Body of pancreas (tissue), 4 donors: ENCODE measurements around the gene SLC16A5. TPM values are rescaled to one million over a fixed set of nuclear protein-coding genes. Genes with fewer than 3 reads are reported as not detected.

Experiments
- ATAC-seq: fragments of 150-250 bp; one replicate; pipeline ENCODE4 v1.9.1; 2016
- DNase-seq, 4 donors: peaks; one replicate each; pipeline ENCODE4 v3.0.0-alpha.2; 2019
- H3K27ac ChIP-seq, 4 donors: fragments of 200-600 bp; sonication (generic); 1 replicate in 3 of 4; 2 replicates in 1 of 4; pipeline versions ENCODE4 v1.5.1 to v1.6.1; 2016 to 2019; ENCODE audit warnings: mild to moderate bottlenecking in 1 of 4, mixed read lengths in 1 of 4, moderate library complexity in 1 of 4
- H3K27me3 ChIP-seq, 2 donors: fragments of 200-600 bp; sonication (generic); one replicate each; pipeline ENCODE4 v1.6.0; 2016; ENCODE audit warnings: mild to moderate bottlenecking in 1 of 2
- H3K36me3 ChIP-seq, 2 donors: fragments of 200-600 bp; sonication (generic); replicated peaks in 1 of 2; 2 replicates each; pipeline ENCODE4 v1.5.1; 2016; ENCODE audit warnings: low read depth in 2 of 2; ENCODE audit not compliant: insufficient read depth in 1 of 2
- H3K4me1 ChIP-seq: fragments of 200-600 bp; sonication (generic); one replicate; pipeline ENCODE4 v1.6.0; 2016
- H3K4me3 ChIP-seq, 2 donors: fragments of 200-600 bp; sonication (generic); 1 replicate in 1 of 2; 2 replicates in 1 of 2; pipeline ENCODE4 v1.5.1; 2016 to 2019
- H3K9me3 ChIP-seq, 3 donors: fragments of 200-600 bp; sonication (generic); 1 replicate in 2 of 3; 2 replicates in 1 of 3; pipeline ENCODE4 v1.5.1; 2016
- CTCF ChIP-seq, 7 experiments: fragments of 450-650 bp in 4 of 7; fragments of 200-600 bp in 3 of 7; sonication (generic) in 3 of 7; IDR thresholded peaks; one replicate each; pipeline ENCODE4 v1.5.1; 2016 to 2019; ENCODE audit warnings: antibody characterized with exemption in 7 of 7
- POLR2A ChIP-seq, 3 donors: fragments of 450-650 bp; IDR thresholded peaks; one replicate each; pipeline ENCODE4 v1.6.1; 2016; ENCODE audit warnings: antibody characterized with exemption in 3 of 3, mild to moderate bottlenecking in 2 of 3
- WGBS, 2 donors: methylation state at CpG; one replicate each; pipeline ENCODE4 v1.1.5; 2017; 5-methylcytosine and 5-hydroxymethylcytosine counted together
- intact Hi-C: fragments of 100-400 bp; cut with DNase I; formaldehyde crosslinking; loops from one replicate; pipeline ENCODE4 v1.15.1; 2023
- total RNA-seq, 2 donors: library from RNA; depleted of rRNA; stranded (reverse); fragments of >200 nt; gene quantifications; one replicate each; pipeline ENCODE4 v1.1.0, GENCODE V29; 2016

The SLC16A5 gene
- total RNA-seq, 2 donors from 2014 or later, result 2.1 to 14.8 TPM

GRCh38 chr17:75063626-75064025 is 24.1 kb upstream of the SLC16A5 start:
- ATAC-seq, result no peak
- Histone ChIP-seq H3K27me3 (no peaks in the 10 kb centered on the region), H3K27ac (no peak overlapping the region), H3K9me3 (no peaks in the 10 kb centered on the region), H3K36me3 (peaks cover 0 to 11% of the 10 kb centered on the region in 2 donors), H3K4me3 (no peak overlapping the region), H3K4me1 (no peaks in the 10 kb centered on the region)
- 85 to 88% methylated on average over 3 of the region's 3 CpGs for WGBS, 2 donors
- intact Hi-C loops, result no loop called here
- TF ChIP-seq CTCF (IDR thresholded peaks at IDR 0.05), result no peak
- no peak for TF ChIP-seq POLR2A (IDR thresholded peaks at IDR 0.05)
- no peak for DNase-seq

GRCh38 chr17:75064040-75064439 is 23.7 kb upstream of the SLC16A5 start:
- H3K27me3 ChIP-seq, result no peaks in the 10 kb centered on the region
- TF ChIP-seq POLR2A (IDR thresholded peaks at IDR 0.05) (no peak), CTCF (IDR thresholded peaks at IDR 0.05) (no peak)
- intact Hi-C loops, result no loop called here
- no peak for ATAC-seq
- 87 to 93% methylated on average over 10 to 11 of the region's 11 CpGs for WGBS, 2 donors
- no peak overlapping the region for H3K4me3 ChIP-seq
- H3K36me3 ChIP-seq, result peaks cover 0 to 11% of the 10 kb centered on the region in 2 donors
- no peak for DNase-seq
- H3K9me3 ChIP-seq, result no peaks in the 10 kb centered on the region
- no peak overlapping the region for H3K27ac ChIP-seq
- H3K4me1 ChIP-seq, result no peaks in the 10 kb centered on the region

DNA sequence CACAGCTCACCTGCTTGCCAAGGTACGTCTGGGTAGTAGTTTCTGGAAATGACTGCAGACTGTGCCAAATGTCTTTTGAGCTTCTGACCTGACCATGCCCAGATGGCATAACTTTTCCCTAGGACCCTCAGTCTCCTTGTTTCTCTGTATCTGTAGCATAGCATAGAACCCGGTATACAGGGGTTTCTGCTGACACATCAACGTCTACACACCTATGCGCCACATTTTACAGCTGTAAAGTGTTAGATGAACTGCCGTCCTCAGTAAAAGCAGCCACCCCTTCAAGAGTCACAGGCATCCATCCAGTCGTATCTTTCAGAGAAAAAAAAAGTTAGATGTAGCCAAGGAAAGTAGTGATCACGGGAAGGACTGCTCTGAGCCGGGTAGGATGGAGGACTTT is 23.3 kb upstream of the SLC16A5 start:
- H3K27me3 ChIP-seq, result no peaks in the 10 kb centered on the region
- 84 to 87% methylated on average over 8 of the region's 8 CpGs for WGBS, 2 donors
- no peak for TF ChIP-seq CTCF (IDR thresholded peaks at IDR 0.05)
- TF ChIP-seq POLR2A (IDR thresholded peaks at IDR 0.05), result no peak
- no peaks in the 10 kb centered on the region for H3K4me1 ChIP-seq
- H3K36me3 ChIP-seq, result peaks cover 0 to 8% of the 10 kb centered on the region in 2 donors
- intact Hi-C loops, result no loop called here
- H3K9me3 ChIP-seq, result no peaks in the 10 kb centered on the region
- no peak overlapping the region for H3K27ac ChIP-seq
- no peak for DNase-seq
- no peak for ATAC-seq
- H3K4me3 ChIP-seq, result no peak overlapping the region

- H3K9me3 ChIP-seq, result no peaks in the 10 kb centered on the region
- TF ChIP-seq POLR2A (IDR thresholded peaks at IDR 0.05) (no peak), CTCF (IDR thresholded peaks at IDR 0.05) (no peak)
- DNase-seq (no peak), ATAC-seq (no peak)
- intact Hi-C loops, result no loop called here
- H3K4me1 ChIP-seq, result no peaks in the 10 kb centered on the region
- H3K27me3 ChIP-seq, result no peaks in the 10 kb centered on the region
- peaks cover 0 to 8% of the 10 kb centered on the region in 2 donors for H3K36me3 ChIP-seq
- WGBS, 2 donors, result 92 to 95% methylated on average over 17 to 18 of the region's 18 CpGs
- no peak overlapping the region for H3K27ac ChIP-seq
- H3K4me3 ChIP-seq, result no peak overlapping the region
These were observed 22.7 kb upstream of the SLC16A5 start for GRCh38 chr17:75064867-75065561.

- H3K27me3 ChIP-seq, result no peaks in the 10 kb centered on the region
- intact Hi-C loops, result no loop called here
- ATAC-seq, result no peak
- no peaks in the 10 kb centered on the region for H3K9me3 ChIP-seq
- peaks cover 0 to 8% of the 10 kb centered on the region in 2 donors for H3K36me3 ChIP-seq
- no peak overlapping the region for H3K4me3 ChIP-seq
- 61 to 69% methylated on average over 2 to 6 of the region's 6 CpGs for WGBS, 2 donors
- TF ChIP-seq CTCF (IDR thresholded peaks at IDR 0.05), result no peak
- TF ChIP-seq POLR2A (IDR thresholded peaks at IDR 0.05), result no peak
- DNase-seq, result no peak
- no peak overlapping the region for H3K27ac ChIP-seq
- no peaks in the 10 kb centered on the region for H3K4me1 ChIP-seq
These were observed 22.1 kb upstream of the SLC16A5 start for GRCh38 chr17:75065562-75066151.
